Endothelial cell of umbilical vein (primary cell): ENCODE results near the gene CCDC9B. TPM values are rescaled to one million over a fixed set of nuclear protein-coding genes. Genes with fewer than 3 reads are reported as not detected.

Experiments used
- BruUV-seq: library from RNA; stranded (reverse); fragments of 400-500 nt; replicated peaks from 2 replicates; lab custom pipeline; 2021; lab: Mats Ljungman, UMichigan
- CTCF ChIA-PET: fragments of 300-600, 350-600 bp; sonication (Branson Sonifier 250); formaldehyde crosslinking; loops from one replicate; lab custom pipeline; 2021; ENCODE audit warnings: antibody characterized with exemption, inconsistent platforms; lab: Charles Lee
- POLR2A ChIA-PET: fragments of 300-600, 350-600 bp; sonication (Branson Sonifier 250); formaldehyde crosslinking; loops from one replicate; lab custom pipeline; 2021; ENCODE audit warnings: antibody characterized with exemption, inconsistent platforms; lab: Charles Lee
- DNase-seq: peaks from one replicate; pipeline ENCODE4 v3.0.0-alpha.2; 2011; ENCODE audit warnings: low read depth, low spot score
- FAIRE-seq: peaks from 2 replicates; lab custom pipeline; 2011; peaks lifted over from hg19 to GRCh38; lab: Jason Lieb, UNC
- H2AFZ ChIP-seq: 2 replicates; pipeline ENCODE4 v1.6.0; 2012; ENCODE audit warnings: low read depth, low read length, control low read depth, inconsistent platforms
- H3K27ac ChIP-seq: 2 replicates; pipeline ENCODE4 v1.5.1; 2011; ENCODE audit warnings: low read depth, mild to moderate bottlenecking, control low read depth, low read length, moderate library complexity; ENCODE audit not compliant: insufficient read depth
- H3K27me3 ChIP-seq, 2 experiments: 2 replicates each; pipeline versions ENCODE4 v1.6.0 to v1.6.1; 2011; ENCODE audit warnings: low read length in 2 of 2, mixed read lengths in 1 of 2; ENCODE audit not compliant: control insufficient read depth in 2 of 2, insufficient read depth in 2 of 2
- H3K36me3 ChIP-seq, 2 experiments: 2 replicates in 1 of 2; 3 replicates in 1 of 2; pipeline ENCODE4 v1.5.1; 2011; ENCODE audit warnings: low read length in 2 of 2, mild to moderate bottlenecking in 1 of 2, moderate library complexity in 1 of 2; ENCODE audit not compliant: control insufficient read depth in 2 of 2, insufficient read depth in 2 of 2; ENCODE audit errors: extremely low read depth in 1 of 2
- H3K4me1 ChIP-seq: 3 replicates; pipeline ENCODE4 v1.5.1; 2011; ENCODE audit warnings: mild to moderate bottlenecking, low read length; ENCODE audit not compliant: control insufficient read depth, insufficient read depth; ENCODE audit errors: extremely low read depth
- H3K4me2 ChIP-seq: 2 replicates; pipeline ENCODE4 v1.6.1; 2011; ENCODE audit warnings: low read length, control low read depth, mixed read lengths; ENCODE audit not compliant: insufficient read depth
- H3K4me3 ChIP-seq, 3 experiments: fragments of 200-600 bp in 1 of 3; sonication (generic), shearing (Covaris generic) in 1 of 3; replicated peaks in 1 of 3; 2 replicates each; pipeline ENCODE4 v1.5.1; 2011 to 2016; ENCODE audit warnings: control low read depth in 3 of 3, low read length in 3 of 3, mild to moderate bottlenecking in 2 of 3, inconsistent platforms in 1 of 3, low read depth in 1 of 3, moderate library complexity in 1 of 3; ENCODE audit not compliant: insufficient read depth in 1 of 3
- H3K79me2 ChIP-seq: 2 replicates; pipeline ENCODE4 v1.6.0; 2012; ENCODE audit warnings: low read length, inconsistent platforms; ENCODE audit not compliant: control insufficient read depth, insufficient read depth
- H3K9ac ChIP-seq: replicated peaks from 2 replicates; pipeline ENCODE3; 2011; ENCODE audit warnings: low read length, control low read depth; ENCODE audit not compliant: insufficient read depth; ENCODE audit errors: extremely low read depth
- H3K9me1 ChIP-seq: replicated peaks from 3 replicates; pipeline ENCODE4 v1.6.0; 2011; ENCODE audit warnings: mild to moderate bottlenecking, low read length; ENCODE audit not compliant: control insufficient read depth, insufficient read depth; ENCODE audit errors: extremely low read depth
- H3K9me3 ChIP-seq: replicated peaks from 2 replicates; pipeline ENCODE4 v1.5.1; 2012; ENCODE audit warnings: low read length, inconsistent platforms; ENCODE audit not compliant: control insufficient read depth, insufficient read depth
- H4K20me1 ChIP-seq: replicated peaks from 2 replicates; pipeline ENCODE3; 2011; ENCODE audit warnings: mild to moderate bottlenecking, low read length; ENCODE audit not compliant: control insufficient read depth, insufficient read depth; ENCODE audit errors: extremely low read depth
- FOS ChIP-seq: IDR thresholded peaks from 2 replicates; pipeline ENCODE4 v1.6.1; 2011; ENCODE audit warnings: mild to moderate bottlenecking, low read length, moderate library complexity, borderline replicate concordance; ENCODE audit not compliant: insufficient read depth
- GATA2 ChIP-seq: IDR thresholded peaks from 2 replicates; pipeline ENCODE4 v1.7.0; 2011; ENCODE audit warnings: low read depth, mild to moderate bottlenecking, moderate library complexity, mixed read lengths, low read length; ENCODE audit not compliant: insufficient read length, insufficient read depth
- JUN ChIP-seq: IDR thresholded peaks from 2 replicates; pipeline ENCODE4 v1.6.1; 2011; ENCODE audit warnings: borderline replicate concordance, low read depth; ENCODE audit not compliant: insufficient read length, insufficient read depth
- POLR2A ChIP-seq: IDR thresholded peaks from 2 replicates; pipeline ENCODE4 v1.6.1; 2012; ENCODE audit warnings: low read depth, mild to moderate bottlenecking, control low read depth, low read length
- POLR2AphosphoS5 ChIP-seq: IDR thresholded peaks from 2 replicates; pipeline ENCODE4 v1.6.1; 2012; ENCODE audit warnings: low read depth, mild to moderate bottlenecking, control low read depth, low read length, moderate library complexity; ENCODE audit not compliant: insufficient read depth
- dilution Hi-C: fragments of 300-500 bp; cut with MboI; formaldehyde crosslinking; loops from one replicate; pipeline ENCODE4 v1.15.0; 2019; ENCODE audit warnings: low sequenced_read_pairs; ENCODE audit not compliant: extremely low pct_ligation_motif_present
- intact Hi-C: fragments of 100-400 bp; cut with micrococcal nuclease; formaldehyde crosslinking; loops from one replicate; pipeline ENCODE4 v1.10.0; 2022
- polyA plus RNA-seq, 4 experiments: library from polyadenylated mRNA; depleted of rRNA in 3 of 4; stranded (reverse) in 3 of 4; unstranded in 1 of 4; fragments of >200 nt; gene quantifications; 2 replicates each; pipeline versions ENCODE4 v1.2.1 to v1.2.3, GENCODE V29; 2011 to 2012; ENCODE audit warnings: missing spikeins in 1 of 4
- total RNA-seq: library from RNA; stranded (reverse); gene quantifications from 2 replicates; pipeline ENCODE4 v1.2.3, GENCODE V29; 2021
- TF ChIP-seq, protein P1 (sequence below), 2 donors: IDR thresholded peaks; 1 replicate in 1 of 2; 2 replicates in 1 of 2; pipeline ENCODE4 v1.5.1; 2011; ENCODE audit warnings: low read length in 2 of 2, mild to moderate bottlenecking in 2 of 2, moderate library complexity in 2 of 2, control low read depth in 1 of 2, inconsistent platforms in 1 of 2, low read depth in 1 of 2; ENCODE audit not compliant: insufficient read depth in 1 of 2; ENCODE audit errors: extremely low read depth in 1 of 2

Gene CCDC9B
- total and polyA plus RNA-seq, 2 donors (not counting 3 experiments of a cell fraction or from before 2014, with no cell fraction given), result 7.6 to 46.0 TPM

DNA sequence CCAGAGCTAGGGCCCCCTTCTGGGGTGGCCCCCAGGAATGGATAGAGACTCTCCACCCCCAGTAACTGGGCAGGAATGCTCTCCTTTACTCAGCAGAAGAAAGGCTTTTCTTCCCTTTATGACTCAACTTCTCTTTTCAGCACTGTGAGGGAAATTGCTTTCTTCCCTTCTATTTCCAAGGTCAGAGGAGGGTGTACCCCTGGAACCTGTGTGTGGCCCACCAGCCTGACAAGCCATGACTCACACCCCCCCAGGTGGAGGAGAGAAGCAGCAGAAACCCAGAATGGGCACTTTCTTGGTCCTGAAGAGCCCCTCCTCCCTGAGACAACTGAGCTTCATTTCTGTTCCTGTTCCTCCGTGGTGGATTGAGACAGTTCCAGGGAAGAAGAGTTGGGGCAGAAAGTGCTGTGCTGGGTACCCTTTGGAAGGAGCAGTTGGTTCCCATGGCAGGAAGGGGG lies 55.2 kb downstream of the CCDC9B start:
- H3K9me1 ChIP-seq, result no peaks in the 10 kb centered on the region
- H3K79me2 ChIP-seq, result no peaks in the 10 kb centered on the region
- no peak overlapping the region for H3K4me2 ChIP-seq
- peak; percentile 52 for FAIRE-seq
- intact Hi-C loops (no loop called here), dilution Hi-C loops (no loop called here)
- H3K27me3 ChIP-seq, result peaks cover 27 to 38% of the 10 kb centered on the region in 2 experiments
- TF ChIP-seq POLR2A (no peak), JUN (no peak), POLR2AphosphoS5 (no peak), FOS (peak; percentile 51), GATA2 (no peak)
- TF ChIP-seq, protein P1, sequence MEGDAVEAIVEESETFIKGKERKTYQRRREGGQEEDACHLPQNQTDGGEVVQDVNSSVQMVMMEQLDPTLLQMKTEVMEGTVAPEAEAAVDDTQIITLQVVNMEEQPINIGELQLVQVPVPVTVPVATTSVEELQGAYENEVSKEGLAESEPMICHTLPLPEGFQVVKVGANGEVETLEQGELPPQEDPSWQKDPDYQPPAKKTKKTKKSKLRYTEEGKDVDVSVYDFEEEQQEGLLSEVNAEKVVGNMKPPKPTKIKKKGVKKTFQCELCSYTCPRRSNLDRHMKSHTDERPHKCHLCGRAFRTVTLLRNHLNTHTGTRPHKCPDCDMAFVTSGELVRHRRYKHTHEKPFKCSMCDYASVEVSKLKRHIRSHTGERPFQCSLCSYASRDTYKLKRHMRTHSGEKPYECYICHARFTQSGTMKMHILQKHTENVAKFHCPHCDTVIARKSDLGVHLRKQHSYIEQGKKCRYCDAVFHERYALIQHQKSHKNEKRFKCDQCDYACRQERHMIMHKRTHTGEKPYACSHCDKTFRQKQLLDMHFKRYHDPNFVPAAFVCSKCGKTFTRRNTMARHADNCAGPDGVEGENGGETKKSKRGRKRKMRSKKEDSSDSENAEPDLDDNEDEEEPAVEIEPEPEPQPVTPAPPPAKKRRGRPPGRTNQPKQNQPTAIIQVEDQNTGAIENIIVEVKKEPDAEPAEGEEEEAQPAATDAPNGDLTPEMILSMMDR (IDR thresholded peaks at IDR 0.05; ENCODE audit: extremely low read depth in 1 of 2, insufficient read depth in 1 of 2, low read depth in 1 of 2, low read length in 2 of 2), result no peak
- peaks cover 12% of the 10 kb centered on the region for H3K4me1 ChIP-seq
- no peak overlapping the region for H3K4me3 ChIP-seq
- no peaks in the 10 kb centered on the region for H3K9me3 ChIP-seq
- ChIA-PET CTCF (interaction anchor here (0.8 to 5.3 kb wide), 13 partner anchors 11 to 136 kb away, joined by 3 to 83 read pairs (median 4); partner anchors contain the start of gene PLCB2), POLR2A (interaction anchor here (0.5 to 1.5 kb wide), 2 partner anchors 26 to 52 kb away, joined by 3 to 4 read pairs; no protein-coding TSS in a partner anchor)
- H4K20me1 ChIP-seq, result no peaks in the 10 kb centered on the region
- H3K9ac ChIP-seq, result no peak overlapping the region
- peak; percentile 12 for DNase-seq
- H3K27ac ChIP-seq, result no peak overlapping the region
- H2AFZ ChIP-seq, result no peak overlapping the region
- no peaks in the 10 kb centered on the region for H3K36me3 ChIP-seq
- no TSS peak for BruUV-seq
